HG03460 (cell line): ENCODE results near the gene C11orf42.

ENCODE experiments used
- ATAC-seq: cut with Tn5 transposase; IDR thresholded peaks from one replicate; pipeline ENCODE4 v1.9.1; 2021; ENCODE audit not compliant: unreplicated experiment

The C11orf42 gene, protein sequence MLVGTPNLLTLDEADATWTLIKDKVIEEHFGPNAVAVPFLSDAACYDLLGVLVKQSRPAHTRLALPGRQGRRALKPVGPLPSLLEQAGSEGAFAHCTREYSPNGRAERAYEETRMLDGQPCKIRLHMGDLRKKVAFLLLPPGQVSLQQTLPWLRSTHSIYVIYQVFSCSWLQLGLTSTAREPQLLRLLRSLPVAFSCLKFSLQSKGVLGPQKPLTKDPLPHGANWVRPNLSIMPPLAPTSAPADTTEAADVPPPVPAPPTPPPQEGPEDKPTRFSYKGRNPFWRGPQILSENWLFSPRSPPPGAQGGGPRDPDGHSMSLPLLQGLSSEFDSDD

GRCh38 chr11:6205366-6205765 is at the start of gene C11orf42:
TSS of gene C11orf42 (plus strand) at chr11:6205557. CDS start at chr11:6205616, 59 bp downstream.
- ATAC-seq, result no peak

- no peak for ATAC-seq
Measured at GRCh38 chr11:6156628-6157359, 48.6 kb upstream of the C11orf42 start.

DNA sequence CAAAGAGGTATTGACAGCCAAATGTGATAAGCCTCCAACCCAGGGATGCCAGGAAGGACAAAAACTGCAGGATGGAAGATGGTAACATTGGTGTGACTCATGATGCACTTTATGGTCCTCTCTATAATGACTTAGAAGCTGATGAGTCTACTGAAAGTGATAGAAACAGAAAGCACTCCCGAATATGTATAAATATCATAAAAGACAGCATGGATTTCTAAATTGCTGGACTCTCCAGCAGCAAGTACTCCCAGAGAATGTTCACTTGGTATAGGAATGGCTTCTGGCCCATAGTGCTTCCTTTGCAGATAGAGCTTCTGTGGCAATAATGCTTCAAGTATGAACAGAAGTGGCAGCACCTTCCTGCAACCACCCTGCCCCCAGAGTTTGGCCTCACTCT is 35.1 kb upstream of the C11orf42 start, which contains the start of gene OR52B2:
Gene OR52B2, minus strand, starts transcription at position 101 of the 400 bp plus-strand sequence. Its CDS starts 0 bp downstream, at position 101.
- ATAC-seq, result no peak

DNA sequence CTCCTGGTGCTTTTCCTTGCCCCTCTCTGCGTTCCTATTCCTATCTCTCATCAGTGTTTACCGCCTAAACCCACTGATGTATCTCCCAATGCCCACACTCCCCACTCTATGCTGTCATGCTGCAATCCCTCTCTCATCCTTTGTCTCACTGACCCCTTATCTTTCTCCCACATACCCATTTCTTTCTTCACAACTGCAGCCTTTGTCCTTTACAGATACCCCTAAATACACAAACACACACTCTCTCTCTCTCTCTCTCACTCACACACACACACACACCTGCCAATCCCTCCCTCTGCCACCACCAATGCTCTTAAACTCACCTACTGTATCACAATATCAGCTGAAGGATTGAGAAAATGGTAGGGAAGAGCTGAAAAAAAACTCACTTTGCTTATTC is 29.9 kb upstream of the C11orf42 start:
- no peak for ATAC-seq

DNA sequence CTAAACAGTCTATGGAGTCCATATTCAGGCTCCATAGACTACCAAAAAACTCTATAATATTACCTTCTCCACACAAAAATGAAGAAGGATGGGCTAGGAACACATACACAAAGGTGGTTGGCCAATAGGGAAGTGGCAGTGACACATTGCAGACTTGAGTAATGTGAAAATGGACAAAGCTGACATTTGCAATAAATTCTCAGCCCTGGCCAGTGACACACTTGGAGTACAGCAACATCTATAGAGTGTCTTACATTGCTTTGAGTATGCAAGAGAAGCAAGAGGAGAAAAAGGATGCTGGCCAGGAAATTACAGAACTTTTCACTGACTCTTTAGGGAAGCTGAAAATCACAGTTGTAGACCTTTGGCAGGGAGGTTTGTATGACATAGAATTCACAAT is 13.6 kb upstream of the C11orf42 start:
- no peak for ATAC-seq

GRCh38 chr11:6194065-6194581 is 11.2 kb upstream of the C11orf42 start:
- no peak for ATAC-seq

DNA sequence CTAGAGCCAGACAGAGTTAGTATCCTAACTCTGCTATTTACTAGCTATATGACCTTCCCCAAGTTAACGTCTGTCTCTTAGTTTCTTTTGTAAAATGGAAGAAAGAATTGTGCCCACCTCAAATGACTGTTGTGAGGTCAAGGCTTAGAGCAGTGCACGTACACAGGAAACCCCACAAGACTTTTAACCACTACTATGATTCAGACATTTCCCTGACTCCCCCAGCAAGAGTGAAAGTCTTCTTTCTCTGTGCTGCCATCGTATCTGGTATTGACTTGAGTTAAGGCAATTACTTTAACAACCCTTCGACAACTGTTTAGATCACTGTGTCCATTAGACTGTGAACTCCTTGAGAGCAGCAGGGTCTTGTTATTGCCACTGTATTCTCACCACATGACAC is 9.0 kb upstream of the C11orf42 start:
- ATAC-seq, result peak; percentile 72

- no peak for ATAC-seq
Measured at GRCh38 chr11:6197466-6198200, 7.7 kb upstream of the C11orf42 start.

DNA sequence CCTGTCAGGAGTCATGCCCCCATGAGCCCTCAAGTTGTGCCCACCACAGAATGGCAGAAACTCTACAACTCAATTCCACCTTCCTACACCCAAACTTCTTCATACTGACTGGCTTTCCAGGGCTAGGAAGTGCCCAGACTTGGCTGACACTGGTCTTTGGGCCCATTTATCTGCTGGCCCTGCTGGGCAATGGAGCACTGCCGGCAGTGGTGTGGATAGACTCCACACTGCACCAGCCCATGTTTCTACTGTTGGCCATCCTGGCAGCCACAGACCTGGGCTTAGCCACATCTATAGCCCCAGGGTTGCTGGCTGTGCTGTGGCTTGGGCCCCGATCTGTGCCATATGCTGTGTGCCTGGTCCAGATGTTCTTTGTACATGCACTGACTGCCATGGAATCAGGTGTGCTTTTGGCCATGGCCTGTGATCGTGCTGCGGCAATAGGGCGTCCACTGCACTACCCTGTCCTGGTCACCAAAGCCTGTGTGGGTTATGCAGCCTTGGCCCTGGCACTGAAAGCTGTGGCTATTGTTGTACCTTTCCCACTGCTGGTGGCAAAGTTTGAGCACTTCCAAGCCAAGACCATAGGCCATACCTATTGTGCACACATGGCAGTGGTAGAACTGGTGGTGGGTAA is 6.1 kb upstream of the C11orf42 start, which contains the start of gene OR52W1:
Gene OR52W1, plus strand, starts transcription at position 51 of the 637 bp plus-strand sequence. Its CDS starts 0 bp downstream, at position 51.
- ATAC-seq, result no peak

DNA sequence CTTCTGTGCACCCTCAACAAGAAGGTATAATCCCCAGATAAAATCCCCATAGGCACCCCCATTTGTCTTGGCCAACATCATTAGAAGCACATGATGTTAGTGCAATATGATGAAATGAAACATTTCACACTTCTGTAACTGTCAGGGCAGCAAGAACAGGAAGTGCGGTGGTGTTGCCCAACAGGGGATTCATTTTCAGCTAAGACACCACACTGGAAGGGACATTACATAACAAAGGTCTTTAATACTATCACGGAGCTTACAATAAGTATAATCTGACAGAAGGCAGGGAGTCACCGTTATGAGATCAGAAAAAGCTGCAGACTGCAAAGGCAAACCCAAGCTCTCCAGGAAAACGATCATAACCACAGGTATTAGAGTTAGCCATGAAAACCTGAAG is 4.4 kb upstream of the C11orf42 start:
- ATAC-seq, result no peak

DNA sequence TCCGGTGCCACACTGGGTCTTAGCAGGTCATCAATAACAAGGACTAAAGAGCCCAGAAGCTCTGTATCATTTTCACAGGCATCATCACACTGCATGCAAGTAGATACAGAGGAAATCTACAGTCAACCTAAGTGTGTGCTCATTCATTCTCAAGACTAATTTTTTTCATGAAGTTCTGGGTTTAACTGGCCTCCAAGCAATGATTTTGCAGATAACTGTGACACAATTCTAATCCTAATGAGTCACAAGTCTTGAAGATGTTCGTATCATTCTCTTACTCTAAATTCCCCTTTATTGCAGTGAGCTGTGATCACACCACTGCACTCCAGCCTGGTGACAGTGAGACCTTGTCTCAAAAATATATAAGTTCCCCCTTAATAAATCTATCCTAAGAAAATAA is 3.9 kb upstream of the C11orf42 start:
- no peak for ATAC-seq

DNA sequence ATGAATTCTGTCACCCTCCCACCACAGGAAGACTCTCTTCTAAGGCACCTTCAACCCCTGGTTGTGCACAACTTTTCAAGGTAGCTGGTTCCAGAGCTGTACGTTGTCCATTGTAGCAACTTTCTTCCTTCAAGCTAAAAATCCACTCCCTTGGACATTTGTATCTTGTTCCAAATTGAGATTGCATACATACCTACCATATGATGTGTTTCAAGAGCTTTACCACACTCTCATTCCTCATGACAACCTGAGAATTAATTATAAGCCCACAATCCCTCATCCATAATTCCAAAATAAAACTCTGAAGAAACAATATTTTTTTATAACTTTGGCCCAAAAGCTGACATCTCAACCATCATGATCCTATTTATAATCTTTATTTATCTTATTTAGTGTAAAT is 3.3 kb upstream of the C11orf42 start:
- no peak for ATAC-seq

DNA sequence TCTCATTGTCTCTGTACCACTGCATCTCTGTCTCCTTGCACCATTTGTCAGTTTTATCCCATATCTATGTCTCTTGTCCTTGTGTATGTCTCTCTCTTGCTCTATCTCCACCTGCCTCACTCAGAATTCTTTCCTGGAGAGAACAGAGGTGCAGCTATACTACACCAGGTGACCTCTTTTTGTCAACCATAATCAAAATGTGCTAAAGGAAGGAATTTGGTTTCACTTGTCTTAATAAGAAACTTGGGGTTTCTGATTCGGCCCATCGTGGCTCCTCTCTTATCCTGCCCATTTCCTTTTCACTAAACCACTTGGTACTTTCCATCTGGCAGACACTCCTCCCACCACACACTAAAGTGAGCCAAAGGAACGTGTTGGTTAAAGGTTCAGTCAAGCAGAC is 2.0 kb upstream of the C11orf42 start:
- peak; percentile 82 for ATAC-seq

- ATAC-seq, result no peak
Measured at GRCh38 chr11:6204706-6205105, 651 bp upstream of the C11orf42 start.

DNA sequence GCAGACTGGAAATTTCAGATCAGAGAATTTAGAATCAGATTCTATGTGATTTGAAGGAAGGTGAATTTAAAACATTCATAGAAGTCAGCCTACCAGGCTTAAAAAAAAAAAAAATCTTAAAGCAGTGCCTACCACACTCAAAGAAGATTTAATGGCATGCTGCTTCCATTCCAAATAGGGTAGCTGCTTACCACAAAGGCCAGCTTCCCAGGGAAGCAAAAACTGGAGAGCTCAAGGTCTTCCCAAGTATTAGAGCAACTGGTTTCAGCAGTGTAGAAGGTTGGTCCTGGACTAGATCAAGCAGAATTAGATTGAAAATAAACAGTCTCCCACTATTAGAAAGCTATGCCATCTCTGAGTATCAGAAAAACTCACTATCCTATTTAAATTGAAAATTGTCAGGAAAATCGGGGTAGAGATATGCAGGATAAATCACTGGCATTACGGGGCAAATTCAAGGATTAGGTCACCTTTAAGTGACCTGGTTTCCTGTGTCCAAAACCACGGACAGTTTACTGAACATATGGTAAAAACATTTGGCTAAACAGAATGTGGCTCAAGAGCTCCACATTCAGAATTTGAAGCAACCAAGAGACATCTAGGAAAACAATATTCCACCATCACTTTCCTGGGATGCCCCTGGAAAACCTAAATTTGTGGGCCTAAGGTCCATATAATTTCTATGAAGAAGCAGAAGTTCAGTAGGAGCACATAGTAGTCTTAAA is 1.3 kb downstream of the C11orf42 start:
- no peak for ATAC-seq

GRCh38 chr11:6209801-6210200 is 4.4 kb downstream of the C11orf42 start:
- ATAC-seq, result no peak

DNA sequence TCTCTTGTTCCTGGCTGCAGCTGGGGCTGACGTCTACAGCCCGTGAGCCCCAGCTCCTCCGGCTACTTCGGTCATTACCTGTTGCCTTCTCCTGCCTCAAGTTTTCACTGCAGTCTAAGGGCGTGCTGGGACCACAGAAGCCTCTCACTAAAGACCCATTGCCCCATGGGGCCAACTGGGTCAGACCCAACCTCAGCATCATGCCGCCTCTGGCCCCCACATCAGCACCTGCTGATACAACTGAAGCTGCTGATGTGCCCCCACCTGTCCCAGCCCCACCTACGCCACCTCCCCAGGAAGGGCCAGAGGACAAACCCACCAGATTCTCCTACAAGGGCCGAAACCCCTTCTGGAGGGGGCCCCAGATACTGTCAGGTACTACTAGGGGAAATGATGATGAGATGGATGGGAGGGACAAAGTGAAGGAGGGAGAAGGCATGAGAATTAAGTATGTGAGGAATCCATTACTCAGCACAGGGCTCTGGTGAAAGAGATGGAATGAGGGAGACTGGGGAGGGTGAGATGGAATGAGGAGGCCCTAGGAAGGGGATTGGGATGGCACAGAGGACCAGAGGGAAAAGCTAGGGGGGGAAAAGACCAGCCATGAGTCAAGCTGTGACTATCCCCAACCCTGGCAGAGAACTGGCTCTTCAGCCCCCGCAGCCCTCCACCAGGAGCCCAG is 5.1 kb downstream of the C11orf42 start:
- no peak for ATAC-seq

- no peak for ATAC-seq
Measured at GRCh38 chr11:6214530-6214929, 9.2 kb downstream of the C11orf42 start.

DNA sequence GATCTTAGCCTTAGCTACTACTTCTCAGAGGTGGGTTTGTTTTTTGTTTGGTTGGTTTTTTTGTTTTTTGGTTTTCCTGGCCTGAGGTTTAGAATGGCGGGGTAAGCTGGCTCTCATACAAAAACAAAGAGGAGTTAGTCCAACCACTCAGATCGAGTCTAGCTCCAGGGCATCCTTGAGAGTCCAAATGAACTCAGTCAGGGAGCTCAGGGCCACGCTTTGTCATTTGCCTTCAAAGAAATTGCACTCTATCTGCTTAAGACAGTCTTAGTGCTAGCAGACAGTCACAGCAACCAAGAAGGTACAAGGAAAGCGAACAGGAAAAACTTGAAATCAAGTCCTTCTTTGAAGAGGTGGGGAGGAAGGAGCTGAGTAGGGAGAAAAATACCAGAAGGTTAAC is 11.1 kb downstream of the C11orf42 start:
- no peak for ATAC-seq

GRCh38 chr11:6217722-6218121 is 12.4 kb downstream of the C11orf42 start:
- no peak for ATAC-seq
